Liver (tissue), 3 donors: ENCODE data around the gene PCDHGB4.

Source experiments
- CTCF ChIP-seq: fragments of 150-350 bp; IDR thresholded peaks from 2 replicates; pipeline ENCODE4 v1.5.1; 2017; ENCODE audit warnings: improper control_type of control experiment, low read depth, low read length; ENCODE audit not compliant: missing input control
- EGR1 ChIP-seq, 2 donors: IDR thresholded peaks; 2 replicates each; pipeline ENCODE4 v1.6.1; 2016 to 2018; ENCODE audit warnings: antibody characterized with exemption in 2 of 2, low read depth in 2 of 2
- FOXA1 ChIP-seq: IDR thresholded peaks from 2 replicates; pipeline ENCODE4 v1.6.1; 2016; ENCODE audit warnings: antibody characterized with exemption
- FOXA2 ChIP-seq: IDR thresholded peaks from 2 replicates; pipeline ENCODE4 v1.6.1; 2016; ENCODE audit warnings: antibody characterized with exemption
- GABPA ChIP-seq, 2 donors: IDR thresholded peaks in 1 of 2; conservative IDR thresholded peaks in 1 of 2; 2 replicates each; pipeline ENCODE4 v1.6.1; 2016; ENCODE audit warnings: antibody characterized with exemption in 2 of 2, mild to moderate bottlenecking in 1 of 2, moderate library complexity in 1 of 2
- TAF1 ChIP-seq: conservative IDR thresholded peaks from 2 replicates; pipeline ENCODE4 v1.6.1; 2016; ENCODE audit warnings: antibody characterized with exemption, mild to moderate bottlenecking
- TF ChIP-seq, protein P1 (sequence below): IDR thresholded peaks from 2 replicates; pipeline ENCODE4 v1.6.1; 2016; ENCODE audit warnings: antibody characterized with exemption
- TF ChIP-seq, protein P2 (sequence below): IDR thresholded peaks from 2 replicates; pipeline ENCODE4 v1.6.1; 2016; ENCODE audit warnings: antibody characterized with exemption, mild to moderate bottlenecking
- donor health status: healthy.
- donor health status: healthy.

- no peak for TF ChIP-seq TAF1
- TF ChIP-seq EGR1 (IDR thresholded peaks at IDR 0.05; ENCODE audit: low read depth in 2 of 2): no peak
- no peak for TF ChIP-seq CTCF
- TF ChIP-seq, protein P1, sequence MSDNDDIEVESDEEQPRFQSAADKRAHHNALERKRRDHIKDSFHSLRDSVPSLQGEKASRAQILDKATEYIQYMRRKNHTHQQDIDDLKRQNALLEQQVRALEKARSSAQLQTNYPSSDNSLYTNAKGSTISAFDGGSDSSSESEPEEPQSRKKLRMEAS: no peak
- TF ChIP-seq, protein P2, sequence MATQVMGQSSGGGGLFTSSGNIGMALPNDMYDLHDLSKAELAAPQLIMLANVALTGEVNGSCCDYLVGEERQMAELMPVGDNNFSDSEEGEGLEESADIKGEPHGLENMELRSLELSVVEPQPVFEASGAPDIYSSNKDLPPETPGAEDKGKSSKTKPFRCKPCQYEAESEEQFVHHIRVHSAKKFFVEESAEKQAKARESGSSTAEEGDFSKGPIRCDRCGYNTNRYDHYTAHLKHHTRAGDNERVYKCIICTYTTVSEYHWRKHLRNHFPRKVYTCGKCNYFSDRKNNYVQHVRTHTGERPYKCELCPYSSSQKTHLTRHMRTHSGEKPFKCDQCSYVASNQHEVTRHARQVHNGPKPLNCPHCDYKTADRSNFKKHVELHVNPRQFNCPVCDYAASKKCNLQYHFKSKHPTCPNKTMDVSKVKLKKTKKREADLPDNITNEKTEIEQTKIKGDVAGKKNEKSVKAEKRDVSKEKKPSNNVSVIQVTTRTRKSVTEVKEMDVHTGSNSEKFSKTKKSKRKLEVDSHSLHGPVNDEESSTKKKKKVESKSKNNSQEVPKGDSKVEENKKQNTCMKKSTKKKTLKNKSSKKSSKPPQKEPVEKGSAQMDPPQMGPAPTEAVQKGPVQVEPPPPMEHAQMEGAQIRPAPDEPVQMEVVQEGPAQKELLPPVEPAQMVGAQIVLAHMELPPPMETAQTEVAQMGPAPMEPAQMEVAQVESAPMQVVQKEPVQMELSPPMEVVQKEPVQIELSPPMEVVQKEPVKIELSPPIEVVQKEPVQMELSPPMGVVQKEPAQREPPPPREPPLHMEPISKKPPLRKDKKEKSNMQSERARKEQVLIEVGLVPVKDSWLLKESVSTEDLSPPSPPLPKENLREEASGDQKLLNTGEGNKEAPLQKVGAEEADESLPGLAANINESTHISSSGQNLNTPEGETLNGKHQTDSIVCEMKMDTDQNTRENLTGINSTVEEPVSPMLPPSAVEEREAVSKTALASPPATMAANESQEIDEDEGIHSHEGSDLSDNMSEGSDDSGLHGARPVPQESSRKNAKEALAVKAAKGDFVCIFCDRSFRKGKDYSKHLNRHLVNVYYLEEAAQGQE: no peak
- no peak for TF ChIP-seq FOXA2
- TF ChIP-seq GABPA (IDR thresholded peaks at IDR 0.05 in 1 of 2, conservative IDR thresholded peaks at IDR 0.05 in 1 of 2): no peak
- no peak for TF ChIP-seq FOXA1
Measured at GRCh38 chr5:141419074-141419880, 31.8 kb downstream of the PCDHGB4 start.
